ENCODE results near the gene AFAP1L1. TPM values are rescaled to one million over a fixed set of nuclear protein-coding genes. Genes with fewer than 3 reads are reported as not detected.

The AFAP1L1 gene
- total RNA-seq, 2 donors from 2014 or later, result 0.58 to 0.79 TPM

DNA sequence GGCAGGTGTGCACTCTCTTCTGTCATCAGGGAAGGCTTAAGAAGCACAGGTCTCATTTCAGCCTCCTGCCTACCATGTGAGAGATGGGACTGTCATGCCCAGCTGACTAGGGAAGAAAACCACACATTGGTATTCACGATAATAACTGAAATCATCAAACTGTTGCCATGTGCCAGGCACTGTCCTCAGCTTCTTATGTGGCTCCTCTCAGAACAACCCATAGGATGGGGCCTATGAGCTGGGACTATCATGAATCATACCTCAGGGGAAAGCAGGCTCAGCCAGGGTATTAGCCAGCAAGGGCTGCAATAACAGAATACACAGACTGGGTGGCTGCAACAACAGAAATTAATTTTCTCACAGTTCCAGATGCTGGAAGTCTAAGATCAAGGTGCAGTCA lies 3.3 kb downstream of the AFAP1L1 start:
- H3K36me3 ChIP-seq (ENCODE audit: control insufficient read depth, insufficient read depth, low read length), result no peaks in the 10 kb centered on the region
- no peak overlapping the region for H3K4me3 ChIP-seq (ENCODE audit: low read length)
- no peaks in the 10 kb centered on the region for H3K9me3 ChIP-seq (ENCODE audit: control insufficient read depth, low read length)
- 89 to 97% methylated on average over 1 of the region's 1 CpG for WGBS, 2 experiments (ENCODE audit: insufficient coverage in 1 of 2, insufficient read length in 1 of 2)
- TF ChIP-seq, protein P1, sequence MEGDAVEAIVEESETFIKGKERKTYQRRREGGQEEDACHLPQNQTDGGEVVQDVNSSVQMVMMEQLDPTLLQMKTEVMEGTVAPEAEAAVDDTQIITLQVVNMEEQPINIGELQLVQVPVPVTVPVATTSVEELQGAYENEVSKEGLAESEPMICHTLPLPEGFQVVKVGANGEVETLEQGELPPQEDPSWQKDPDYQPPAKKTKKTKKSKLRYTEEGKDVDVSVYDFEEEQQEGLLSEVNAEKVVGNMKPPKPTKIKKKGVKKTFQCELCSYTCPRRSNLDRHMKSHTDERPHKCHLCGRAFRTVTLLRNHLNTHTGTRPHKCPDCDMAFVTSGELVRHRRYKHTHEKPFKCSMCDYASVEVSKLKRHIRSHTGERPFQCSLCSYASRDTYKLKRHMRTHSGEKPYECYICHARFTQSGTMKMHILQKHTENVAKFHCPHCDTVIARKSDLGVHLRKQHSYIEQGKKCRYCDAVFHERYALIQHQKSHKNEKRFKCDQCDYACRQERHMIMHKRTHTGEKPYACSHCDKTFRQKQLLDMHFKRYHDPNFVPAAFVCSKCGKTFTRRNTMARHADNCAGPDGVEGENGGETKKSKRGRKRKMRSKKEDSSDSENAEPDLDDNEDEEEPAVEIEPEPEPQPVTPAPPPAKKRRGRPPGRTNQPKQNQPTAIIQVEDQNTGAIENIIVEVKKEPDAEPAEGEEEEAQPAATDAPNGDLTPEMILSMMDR (conservative IDR thresholded peaks at IDR 0.05), result no peak
- peaks cover 92% of the 10 kb centered on the region for H3K27me3 Mint-ChIP-seq (ENCODE audit: insufficient read depth)
- peaks cover 9% of the 10 kb centered on the region for H3K4me1 ChIP-seq (ENCODE audit: control insufficient read depth, insufficient read depth, low read length)
- no peaks in the 10 kb centered on the region for H3K36me3 Mint-ChIP-seq (ENCODE audit: low read depth)
- peaks cover 22% of the 10 kb centered on the region for H3K4me1 Mint-ChIP-seq
- no peak overlapping the region for H3K27ac Mint-ChIP-seq
- H3K4me3 Mint-ChIP-seq, result no peak overlapping the region
- H3K27ac ChIP-seq (ENCODE audit: low read depth, low read length), result no peak overlapping the region
- H3K9ac ChIP-seq (ENCODE audit: extremely low read depth, low read length, poor library complexity, severe bottlenecking), result no peak overlapping the region
- H3K9me3 Mint-ChIP-seq, result no peaks in the 10 kb centered on the region
- peaks cover 83% of the 10 kb centered on the region for H3K27me3 ChIP-seq (ENCODE audit: control insufficient read depth, insufficient read depth, low read length, poor library complexity, severe bottlenecking)
- no peak for DNase-seq

DNA sequence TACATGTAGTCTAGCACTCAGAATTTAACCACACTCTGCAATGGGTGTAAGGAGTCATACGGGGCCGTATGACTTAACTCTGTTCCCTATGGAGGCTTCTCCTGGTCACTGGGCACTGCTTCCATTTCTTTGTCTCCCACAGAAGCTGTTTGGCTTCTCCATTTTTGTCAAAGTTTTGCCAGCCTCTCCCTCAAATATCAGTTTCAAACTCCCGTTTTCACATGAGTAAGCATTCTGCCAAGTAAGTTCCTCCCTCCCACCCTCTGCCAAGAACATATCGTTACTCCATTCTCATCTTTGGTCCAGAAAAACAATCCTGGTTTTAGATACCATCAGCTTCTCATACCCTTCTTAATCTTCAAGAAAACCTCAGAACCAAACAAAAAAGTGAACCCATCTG lies 6.1 kb downstream of the AFAP1L1 start:
- H3K27me3 Mint-ChIP-seq (ENCODE audit: insufficient read depth), result peaks cover 94% of the 10 kb centered on the region
- no peak overlapping the region for H3K27ac Mint-ChIP-seq
- no peak overlapping the region for H3K9ac ChIP-seq (ENCODE audit: extremely low read depth, low read length, poor library complexity, severe bottlenecking)
- no peak overlapping the region for H3K27ac ChIP-seq (ENCODE audit: low read depth, low read length)
- no peak overlapping the region for H3K4me3 Mint-ChIP-seq
- TF ChIP-seq, protein P1 (conservative IDR thresholded peaks at IDR 0.05), result no peak
- no peak overlapping the region for H3K4me3 ChIP-seq (ENCODE audit: low read length)
- H3K4me1 ChIP-seq (ENCODE audit: control insufficient read depth, insufficient read depth, low read length), result peaks cover 12% of the 10 kb centered on the region
- peaks cover 14% of the 10 kb centered on the region for H3K4me1 Mint-ChIP-seq
- no peaks in the 10 kb centered on the region for H3K36me3 ChIP-seq (ENCODE audit: control insufficient read depth, insufficient read depth, low read length)
- H3K27me3 ChIP-seq (ENCODE audit: control insufficient read depth, insufficient read depth, low read length, poor library complexity, severe bottlenecking), result peaks cover 85% of the 10 kb centered on the region
- no peak for DNase-seq
- H3K9me3 Mint-ChIP-seq, result no peaks in the 10 kb centered on the region
- 89 to 97% methylated on average over 4 of the region's 4 CpGs for WGBS, 2 experiments (ENCODE audit: insufficient coverage in 1 of 2, insufficient read length in 1 of 2)
- no peaks in the 10 kb centered on the region for H3K9me3 ChIP-seq (ENCODE audit: control insufficient read depth, low read length)
- no peaks in the 10 kb centered on the region for H3K36me3 Mint-ChIP-seq (ENCODE audit: low read depth)

DNA sequence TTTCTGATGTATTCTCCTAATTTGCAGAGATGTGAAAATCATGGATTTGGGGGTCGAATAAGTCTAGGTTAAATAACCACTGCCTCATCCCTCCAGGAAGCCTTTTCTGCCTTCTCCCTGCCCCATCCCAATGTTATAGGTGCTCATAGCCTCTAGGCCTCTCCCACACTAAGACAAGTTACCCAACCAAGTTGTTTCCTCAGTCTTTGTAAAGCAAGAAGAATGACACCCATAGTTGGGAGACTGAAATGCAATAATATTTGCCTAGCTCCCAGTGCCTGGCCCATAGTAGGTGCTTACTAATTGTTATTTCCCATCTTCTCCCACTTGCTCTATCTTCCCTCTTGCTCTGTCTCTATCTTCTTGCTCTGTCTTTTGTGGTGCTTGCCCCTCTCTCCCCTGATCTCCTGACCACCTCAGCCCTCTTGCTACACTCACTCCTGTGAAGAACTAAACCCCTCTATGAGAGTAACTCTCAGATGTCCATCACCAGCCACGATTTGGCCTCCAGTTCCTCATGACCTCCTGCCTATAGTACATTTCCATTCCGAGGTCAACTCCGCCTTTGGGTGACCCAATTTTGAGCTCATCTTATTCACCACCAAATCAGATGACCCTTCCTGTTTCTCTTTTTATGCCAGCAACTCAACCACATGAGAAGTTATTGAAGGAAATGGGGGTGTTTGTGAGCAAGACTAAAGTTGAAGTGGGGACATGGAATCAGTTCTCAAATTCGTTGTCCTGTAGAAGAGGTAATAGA lies 7.0 kb downstream of the AFAP1L1 start:
- Mint-ChIP-seq H3K9me3 (no peaks in the 10 kb centered on the region), H3K36me3 (ENCODE audit: low read depth) (no peaks in the 10 kb centered on the region), H3K27me3 (ENCODE audit: insufficient read depth) (peaks cover 94% of the 10 kb centered on the region), H3K4me3 (no peak overlapping the region), H3K4me1 (peaks cover 6% of the 10 kb centered on the region), H3K27ac (no peak overlapping the region)
- H3K4me1 ChIP-seq (ENCODE audit: control insufficient read depth, insufficient read depth, low read length), result peaks cover 9% of the 10 kb centered on the region
- no peak overlapping the region for H3K4me3 ChIP-seq (ENCODE audit: low read length)
- H3K27ac ChIP-seq (ENCODE audit: low read depth, low read length), result no peak overlapping the region
- peaks cover 86% of the 10 kb centered on the region for H3K27me3 ChIP-seq (ENCODE audit: control insufficient read depth, insufficient read depth, low read length, poor library complexity, severe bottlenecking)
- WGBS, 2 experiments (ENCODE audit: insufficient coverage in 1 of 2, insufficient read length in 1 of 2), result 83 to 93% methylated on average over 3 to 5 of the region's 5 CpGs
- no peak for DNase-seq
- H3K36me3 ChIP-seq (ENCODE audit: control insufficient read depth, insufficient read depth, low read length), result no peaks in the 10 kb centered on the region
- TF ChIP-seq, protein P1 (conservative IDR thresholded peaks at IDR 0.05), result no peak
- H3K9ac ChIP-seq (ENCODE audit: extremely low read depth, low read length, poor library complexity, severe bottlenecking), result no peak overlapping the region
- no peaks in the 10 kb centered on the region for H3K9me3 ChIP-seq (ENCODE audit: control insufficient read depth, low read length)

Measured in endodermal cell (in vitro differentiated cells).